Neural cell (in vitro differentiated cells): Measurements from ENCODE around the gene MAGEF1. TPM values are rescaled to one million over a fixed set of nuclear protein-coding genes. Genes with fewer than 3 reads are reported as not detected.

Experiments used
- H2AFZ ChIP-seq: fragments of 200-600, 300-800 bp; sonication (generic), shearing (Covaris generic); 2 replicates; pipeline ENCODE4 v1.6.0; 2014; ENCODE audit warnings: low read depth, mild to moderate bottlenecking, antibody characterized with exemption, low read length, moderate library complexity
- H3F3A ChIP-seq: fragments of 200-600 bp; shearing (Covaris generic); 2 replicates; pipeline ENCODE4 v1.6.1; 2016; ENCODE audit warnings: mild to moderate bottlenecking, moderate library complexity, mixed read lengths, antibody characterized with exemption, low read length; ENCODE audit not compliant: insufficient read depth, poor library complexity, severe bottlenecking
- H3K27ac ChIP-seq: fragments of 200-600, 300-800 bp; sonication (generic), shearing (Covaris generic); 2 replicates; pipeline ENCODE4 v1.5.1; 2014; ENCODE audit warnings: mild to moderate bottlenecking, low read length, moderate library complexity
- H3K27me3 ChIP-seq: fragments of 300-800, 200-600 bp; sonication (generic), shearing (Covaris generic); 2 replicates; pipeline ENCODE4 v1.6.0; 2014; ENCODE audit warnings: mild to moderate bottlenecking, low read depth, low read length, moderate library complexity; ENCODE audit not compliant: insufficient read depth
- H3K36me3 ChIP-seq: fragments of 300-800, 200-600 bp; sonication (generic), shearing (Covaris generic); 2 replicates; pipeline ENCODE4 v1.5.1; 2014; ENCODE audit warnings: mild to moderate bottlenecking, antibody characterized with exemption, low read length, moderate library complexity; ENCODE audit not compliant: insufficient read depth
- H3K4me2 ChIP-seq: fragments of 300-800, 200-600 bp; sonication (generic), shearing (Covaris generic); 2 replicates; pipeline ENCODE4 v1.6.0; 2014; ENCODE audit warnings: mild to moderate bottlenecking, low read length
- H3K4me3 ChIP-seq: fragments of 300-800, 200-600 bp; sonication (generic), shearing (Covaris generic); 2 replicates; pipeline ENCODE4 v1.5.1; 2014; ENCODE audit warnings: mild to moderate bottlenecking, low read length, moderate library complexity
- H3K79me2 ChIP-seq: fragments of 200-600 bp; shearing (Covaris generic); replicated peaks from 2 replicates; pipeline ENCODE4 v1.6.0; 2014; ENCODE audit warnings: mild to moderate bottlenecking, low read length, moderate library complexity; ENCODE audit not compliant: insufficient read depth
- H3K9ac ChIP-seq: fragments of 300-800, 200-600 bp; sonication (generic), shearing (Covaris generic); 2 replicates; pipeline ENCODE4 v1.6.1; 2016; ENCODE audit warnings: mild to moderate bottlenecking, low read length, mixed read lengths
- H3K9me2 ChIP-seq: fragments of 200-600 bp; shearing (Covaris generic); 2 replicates; pipeline ENCODE4 v1.6.1; 2016; ENCODE audit warnings: mild to moderate bottlenecking, low read length, mixed read lengths; ENCODE audit not compliant: insufficient read depth
- H3K9me3 ChIP-seq: fragments of 200-600, 300-800 bp; sonication (generic), shearing (Covaris generic); 2 replicates; pipeline ENCODE4 v1.6.1; 2016; ENCODE audit warnings: mild to moderate bottlenecking, mixed run types, low read length, moderate library complexity, mixed read lengths
- H4K20me1 ChIP-seq: fragments of 200-600 bp; shearing (Covaris generic); 2 replicates; pipeline ENCODE4 v1.6.1; 2016; ENCODE audit warnings: mild to moderate bottlenecking, mixed run types; ENCODE audit not compliant: insufficient read depth
- CTCF ChIP-seq: fragments of 450-650 bp; IDR thresholded peaks from 2 replicates; pipeline ENCODE4 v1.5.1; 2014; ENCODE audit warnings: antibody characterized with exemption, mild to moderate bottlenecking, moderate library complexity; ENCODE audit not compliant: poor library complexity, severe bottlenecking
- EP300 ChIP-seq: fragments of 450-650 bp; conservative IDR thresholded peaks from 2 replicates; pipeline ENCODE4 v1.6.1; 2014; ENCODE audit warnings: antibody characterized with exemption, mild to moderate bottlenecking, moderate library complexity; ENCODE audit not compliant: poor library complexity, severe bottlenecking
- EZH2 ChIP-seq: fragments of 200-600, 300-800 bp; shearing (Covaris generic), sonication (generic); IDR thresholded peaks from 2 replicates; pipeline ENCODE4 v1.6.1; 2014; ENCODE audit warnings: antibody characterized with exemption, low read length, borderline replicate concordance, mild to moderate bottlenecking; ENCODE audit not compliant: insufficient read depth, poor library complexity, severe bottlenecking
- MXI1 ChIP-seq: fragments of 450-650 bp; conservative IDR thresholded peaks from 2 replicates; pipeline ENCODE4 v1.6.1; 2014; ENCODE audit warnings: antibody characterized with exemption, mild to moderate bottlenecking; ENCODE audit not compliant: poor library complexity, severe bottlenecking
- POLR2AphosphoS5 ChIP-seq: IDR thresholded peaks from 2 replicates; pipeline ENCODE4 v1.6.1; 2012
- RAD21 ChIP-seq: fragments of 450-650 bp; conservative IDR thresholded peaks from 2 replicates; pipeline ENCODE4 v1.6.1; 2014; ENCODE audit warnings: antibody characterized with exemption, mild to moderate bottlenecking, moderate library complexity
- REST ChIP-seq: IDR thresholded peaks from 2 replicates; pipeline ENCODE4 v1.6.1; 2012; ENCODE audit warnings: borderline replicate concordance
- SMC3 ChIP-seq: fragments of 450-650 bp; conservative IDR thresholded peaks from 2 replicates; pipeline ENCODE4 v1.6.1; 2014; ENCODE audit warnings: antibody characterized with exemption, mild to moderate bottlenecking, moderate library complexity; ENCODE audit not compliant: poor library complexity
- TAF1 ChIP-seq: IDR thresholded peaks from 2 replicates; pipeline ENCODE4 v1.6.1; 2012; ENCODE audit warnings: low read depth
- polyA plus RNA-seq: library from polyadenylated mRNA; depleted of rRNA; stranded (reverse); fragments of >200 nt; gene quantifications from 2 replicates; pipeline ENCODE4 v1.2.3, GENCODE V29; 2014

Gene MAGEF1
- polyA plus RNA-seq, 1 donor from 2014 or later: 103 TPM

GRCh38 chr3:184665101-184665500, 46.8 kb downstream of the MAGEF1 start:
- Histone ChIP-seq H3K4me2 (no peak overlapping the region), H3K27me3 (no peaks in the 10 kb centered on the region), H2AFZ (no peak overlapping the region), H3K9me3 (no peaks in the 10 kb centered on the region), H3K9me2 (no peaks in the 10 kb centered on the region), H3K9ac (no peak overlapping the region), H3K27ac (no peak overlapping the region), H3F3A (no peaks in the 10 kb centered on the region), H4K20me1 (no peaks in the 10 kb centered on the region), H3K36me3 (no peaks in the 10 kb centered on the region), H3K79me2 (no peaks in the 10 kb centered on the region), H3K4me3 (no peak overlapping the region)
- no peak for TF ChIP-seq TAF1
- no peak for TF ChIP-seq REST
- TF ChIP-seq SMC3: no peak
- no peak for TF ChIP-seq POLR2AphosphoS5
- no peak for TF ChIP-seq CTCF

DNA sequence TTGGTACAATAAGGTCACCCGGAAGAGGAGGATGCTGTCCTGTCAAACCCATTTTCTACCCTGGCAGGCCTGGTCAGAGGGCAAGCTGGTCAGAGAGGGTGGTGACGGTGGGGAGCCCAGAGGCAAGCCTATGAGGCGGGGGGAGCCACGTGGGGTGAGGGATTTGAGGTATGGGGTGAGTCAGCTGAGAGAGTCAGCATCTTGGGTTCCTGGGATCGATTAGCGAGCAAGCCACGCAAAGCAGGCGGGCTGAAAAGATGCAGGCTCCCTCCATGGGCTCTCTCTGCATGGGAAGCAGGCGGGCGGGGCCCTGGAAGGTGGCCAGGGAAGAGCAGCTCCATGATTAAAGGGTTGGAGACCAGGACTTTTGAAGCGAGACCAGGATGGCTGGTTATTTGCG, 48.1 kb downstream of the MAGEF1 start:
- no peaks in the 10 kb centered on the region for H3F3A ChIP-seq
- H3K4me2 ChIP-seq: no peak overlapping the region

More for the DNA sequence above, 48.1 kb downstream of the MAGEF1 start:
- Histone ChIP-seq H3K79me2 (no peaks in the 10 kb centered on the region), H3K36me3 (no peaks in the 10 kb centered on the region), H3K4me3 (no peak overlapping the region), H3K27me3 (no peaks in the 10 kb centered on the region), H2AFZ (no peak overlapping the region), H4K20me1 (no peaks in the 10 kb centered on the region), H3K9me3 (no peaks in the 10 kb centered on the region), H3K9ac (no peak overlapping the region), H3K9me2 (no peaks in the 10 kb centered on the region), H3K27ac (no peak overlapping the region)
- TF ChIP-seq TAF1 (no peak), EP300 (no peak), CTCF (no peak), SMC3 (no peak), RAD21 (no peak), REST (no peak), MXI1 (no peak), EZH2 (no peak), POLR2AphosphoS5 (no peak)
